GM19239 (cell line): Measurements from ENCODE around the gene IWS1.
"Not testable (repeated sequence)": the region's sequence is repeated elsewhere in the genome, so short reads cannot be mapped to it uniquely, and the experiment has no call there.

Experiments used
- DNase-seq: peaks from one replicate; pipeline ENCODE4 v3.0.0; 2011; ENCODE audit warnings: low spot score; ENCODE audit not compliant: insufficient read length
- FAIRE-seq: peaks from 2 replicates; lab custom pipeline; 2011; peaks lifted over from hg19 to GRCh38; lab: Jason Lieb, UNC

The IWS1 gene

GRCh38 chr2:127562936-127563335, 36.6 kb upstream of the IWS1 start:
- no peak for FAIRE-seq
- no peak for DNase-seq

GRCh38 chr2:127561371-127561770, 35.1 kb upstream of the IWS1 start:
- FAIRE-seq: no peak
- DNase-seq: no peak

DNA sequence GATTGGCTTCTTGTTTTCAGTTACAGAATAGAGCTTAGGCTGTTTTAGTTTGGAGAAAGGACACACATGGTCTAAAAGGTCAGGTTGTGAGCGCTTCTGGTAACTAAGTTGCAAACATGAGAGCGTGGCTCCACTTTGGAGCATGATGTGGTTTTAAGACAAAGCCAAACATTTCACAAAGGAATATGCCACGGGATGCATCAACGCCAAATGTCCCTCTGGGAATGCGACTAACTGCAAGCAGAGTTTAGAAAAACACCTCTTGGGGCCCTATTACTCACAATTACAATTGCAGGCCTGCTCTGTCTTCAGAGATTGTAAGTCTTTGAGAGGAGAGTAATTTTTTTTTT, 34.6 kb upstream of the IWS1 start:
- DNase-seq (no peak), FAIRE-seq (no peak)

GRCh38 chr2:127560201-127560930, 34.1 kb upstream of the IWS1 start:
- no peak for FAIRE-seq

GRCh38 chr2:127559454-127559853, 33.2 kb upstream of the IWS1 start:
- FAIRE-seq (no peak), DNase-seq (no peak)

More at GRCh38 chr2:127560201-127560930, 34.1 kb upstream of the IWS1 start:
- DNase-seq: no peak

DNA sequence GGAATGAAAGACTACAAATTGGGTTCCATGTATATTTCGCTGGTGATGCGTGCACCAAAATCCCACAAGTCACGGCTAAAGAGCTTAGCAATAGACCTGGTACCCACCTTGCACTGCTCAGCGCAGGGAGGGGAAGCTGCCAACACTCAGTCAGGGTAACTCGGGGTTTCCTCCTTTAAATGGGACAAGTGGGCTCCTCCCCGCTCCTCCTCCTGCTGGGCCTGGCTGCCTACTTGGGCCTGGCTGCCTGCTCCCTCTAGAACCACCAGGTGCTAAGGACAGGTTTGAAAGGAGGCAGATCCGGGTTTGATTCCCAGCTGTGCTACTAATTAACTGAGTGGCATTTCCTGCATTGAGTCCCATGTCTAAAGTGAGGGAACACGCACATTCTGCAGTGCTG, 32.6 kb upstream of the IWS1 start:
- DNase-seq (no peak), FAIRE-seq (no peak)

DNA sequence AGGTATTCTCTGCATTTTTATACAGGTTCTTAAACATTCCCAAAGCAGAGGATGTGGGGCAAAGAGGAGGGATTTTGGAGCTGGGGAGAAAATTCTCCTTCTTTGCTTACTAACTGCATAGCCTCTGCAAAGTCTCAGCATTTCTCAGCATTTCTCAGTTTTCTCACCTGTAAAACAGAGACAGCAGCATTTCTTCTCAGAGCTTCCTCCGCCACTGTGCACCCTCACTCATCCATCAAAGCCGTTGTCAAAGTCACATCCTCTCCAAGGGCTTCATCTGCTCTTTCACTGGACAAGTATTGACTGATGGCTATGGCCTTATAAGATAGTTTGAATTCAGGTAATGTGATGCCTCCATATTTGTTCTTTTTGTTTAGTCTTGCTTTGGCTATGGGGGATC, 26.6 kb upstream of the IWS1 start:
- FAIRE-seq (no peak), DNase-seq (no peak)

- no peak for FAIRE-seq
- DNase-seq: no peak
Measured at GRCh38 chr2:127552336-127552735, 26.0 kb upstream of the IWS1 start.

DNA sequence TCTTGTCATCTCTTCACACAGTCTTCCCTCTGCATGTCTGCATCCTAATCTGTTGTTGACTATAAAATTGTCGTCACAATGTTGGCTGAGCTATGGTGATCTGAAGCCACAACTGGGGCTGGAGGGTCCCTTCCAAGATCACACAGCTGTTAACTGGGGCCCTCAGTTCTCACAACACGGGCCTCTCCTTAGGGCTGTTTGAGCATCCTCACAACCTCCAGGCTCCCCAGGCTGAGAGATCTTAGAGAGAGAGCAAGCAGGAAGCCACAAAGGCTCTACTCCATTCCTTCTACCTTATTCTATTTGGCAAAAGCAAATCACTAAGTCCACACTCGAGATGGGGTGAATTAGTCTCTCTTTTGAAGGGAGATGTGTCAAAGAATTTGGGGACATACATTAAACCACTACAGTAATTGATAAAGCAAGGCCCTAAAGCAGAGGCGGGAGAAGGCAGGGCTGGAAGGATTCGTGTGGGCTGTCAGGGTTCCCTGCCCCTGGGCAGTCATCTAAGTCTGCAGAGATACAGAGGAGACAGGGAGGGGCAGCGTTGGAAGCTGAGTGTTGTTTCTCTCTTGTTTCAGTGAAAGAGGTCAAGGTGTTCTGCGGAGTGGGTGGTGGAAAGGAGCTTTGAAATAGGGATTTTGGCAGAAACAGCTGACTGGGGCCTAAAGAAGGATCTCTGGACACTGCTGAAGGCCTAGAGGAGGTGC, 25.1 kb upstream of the IWS1 start:
- DNase-seq (no peak), FAIRE-seq (no peak)

DNA sequence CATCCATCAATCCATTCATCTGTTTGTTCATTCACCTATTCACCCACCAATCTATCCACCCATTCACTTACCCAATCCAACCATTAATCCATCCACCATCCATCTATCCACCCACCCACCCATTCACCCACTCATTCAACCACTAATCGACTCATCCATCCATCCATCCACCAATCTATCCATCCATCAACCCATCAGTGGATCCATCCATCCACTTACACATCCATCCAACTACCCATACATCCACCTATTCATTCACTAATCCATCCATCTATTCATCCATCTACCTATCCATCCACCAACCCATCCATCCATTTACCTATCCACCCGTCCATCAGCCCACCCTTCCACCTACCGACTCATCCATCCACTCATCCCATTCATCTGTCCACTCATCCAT, 20.5 kb upstream of the IWS1 start:
- FAIRE-seq: no peak
- no peak for DNase-seq

- DNase-seq (no peak), FAIRE-seq (no peak)
Measured at GRCh38 chr2:127545796-127546195, 19.5 kb upstream of the IWS1 start.

DNA sequence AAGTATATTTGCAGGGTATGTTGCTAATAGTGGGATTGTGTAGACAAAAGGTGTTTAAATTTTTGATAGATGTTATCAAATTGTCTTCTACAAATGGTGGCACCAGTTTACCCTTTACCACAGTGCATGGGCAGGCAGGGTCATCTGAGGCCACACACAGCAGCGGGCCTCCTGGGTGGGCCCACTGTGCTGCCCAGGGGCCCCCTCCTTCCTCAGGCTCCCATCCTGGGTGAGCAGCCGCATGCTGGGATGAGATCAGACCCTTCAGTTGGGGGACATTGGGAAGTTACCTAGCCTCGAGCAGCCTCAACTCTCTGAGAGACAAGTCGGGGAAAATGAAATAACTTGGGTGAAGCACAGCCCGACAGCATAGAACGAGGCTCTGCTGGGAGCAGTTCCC, 18.9 kb upstream of the IWS1 start:
- no peak for DNase-seq
- no peak for FAIRE-seq

- not testable (repeated sequence) for FAIRE-seq, DNase-seq
Measured at GRCh38 chr2:127543013-127543501, 16.8 kb upstream of the IWS1 start.

DNA sequence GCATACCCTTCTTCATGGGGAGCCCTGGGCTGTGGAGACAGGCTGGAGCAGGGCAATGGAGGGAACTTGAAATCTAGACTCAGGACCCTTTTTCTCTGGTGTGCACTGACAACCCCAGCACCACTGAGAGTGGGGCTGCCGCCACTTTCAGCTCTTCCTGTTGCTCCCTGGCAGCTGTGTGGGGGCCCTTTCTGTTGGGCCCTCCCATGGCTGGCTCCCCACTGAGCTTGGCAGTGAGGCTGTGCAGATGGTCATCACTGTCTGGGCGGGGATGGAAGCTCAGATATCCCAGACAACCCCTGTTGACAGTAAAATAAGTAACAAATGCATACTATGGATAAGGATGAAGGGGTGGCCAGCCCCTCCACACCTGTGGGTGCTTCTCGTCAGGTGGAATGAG, 15.9 kb upstream of the IWS1 start:
- DNase-seq (no peak), FAIRE-seq (no peak)

DNA sequence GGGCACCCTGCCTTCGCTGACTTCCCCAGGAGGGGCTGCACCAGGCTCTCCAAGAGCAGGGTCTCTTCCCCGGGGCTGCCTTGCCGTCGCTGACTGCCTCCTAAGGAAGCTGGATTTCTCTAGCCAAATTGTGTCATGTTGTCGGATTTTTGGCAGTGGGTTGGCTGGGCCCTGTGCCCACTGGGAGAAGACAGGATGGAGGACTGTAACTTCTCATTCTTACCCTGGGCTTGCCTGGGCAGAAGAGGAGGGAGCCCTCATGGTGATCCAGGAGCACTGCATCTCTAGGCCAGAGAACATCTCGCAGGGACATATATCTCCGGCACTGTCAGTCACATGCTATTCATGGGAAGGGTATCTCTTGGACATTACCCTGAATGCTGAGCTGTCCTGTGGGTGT, 15.5 kb upstream of the IWS1 start:
- no peak for DNase-seq
- FAIRE-seq: no peak

DNA sequence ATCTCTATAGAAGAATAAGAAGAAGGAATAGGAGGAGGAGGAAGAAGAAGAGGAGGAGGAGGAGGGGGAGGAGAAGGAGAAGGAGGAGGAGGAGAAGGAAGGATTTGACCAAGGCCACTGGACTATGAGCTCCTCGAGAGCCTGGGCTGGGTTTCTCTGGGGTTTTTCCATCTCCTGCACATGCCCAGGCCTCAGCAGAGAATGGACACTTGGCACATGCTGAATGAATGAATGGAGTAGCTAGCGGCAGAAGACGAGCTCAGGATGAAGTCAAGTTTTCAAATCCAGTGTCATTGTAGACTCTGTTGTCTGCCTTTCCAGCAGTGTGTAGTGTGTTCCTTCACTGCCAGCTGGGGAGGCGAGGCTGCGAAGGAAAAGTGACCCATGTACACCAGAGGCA, 11.4 kb upstream of the IWS1 start:
- no peak for FAIRE-seq

DNA sequence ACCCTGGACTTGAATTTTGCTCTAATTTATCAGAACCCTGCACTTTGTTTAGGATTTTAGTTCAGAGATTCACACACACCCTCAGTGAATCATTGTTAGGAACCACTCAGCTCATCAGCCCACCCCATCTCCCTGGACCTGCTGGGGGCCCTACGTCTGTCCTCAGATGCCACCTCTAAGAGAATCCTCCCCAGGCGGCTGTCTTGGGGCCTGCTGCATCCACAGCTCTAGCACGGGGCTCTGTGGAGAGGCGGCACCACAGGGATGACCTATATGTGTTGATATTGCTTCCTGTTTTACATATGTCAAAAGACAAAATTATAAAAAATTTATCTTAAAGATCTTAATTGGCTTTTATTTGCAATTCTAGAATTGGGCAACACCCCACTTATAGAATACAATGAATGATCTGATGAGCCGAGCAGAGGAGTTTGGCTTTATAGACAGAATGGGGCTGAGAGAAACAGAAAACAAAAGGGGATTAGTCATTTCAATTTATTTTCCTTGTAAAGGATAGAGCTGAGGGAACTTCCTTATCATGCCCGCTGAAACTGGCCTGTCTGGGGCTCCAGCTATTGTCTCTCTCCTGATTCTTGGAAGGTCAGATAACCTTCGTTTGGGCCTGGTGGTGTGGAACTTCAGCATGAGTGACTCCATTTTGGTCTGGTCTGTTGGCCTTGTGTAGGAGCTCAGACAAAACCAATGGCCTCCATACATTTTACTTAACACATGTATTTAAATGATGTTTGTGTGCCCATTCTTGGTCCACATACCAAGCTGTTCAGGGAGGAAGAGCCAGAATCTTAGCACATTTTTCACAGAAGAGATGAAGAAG, 10.6 kb upstream of the IWS1 start:
- FAIRE-seq (no peak), DNase-seq (no peak)

More for the DNA sequence above, 11.4 kb upstream of the IWS1 start:
- no peak for DNase-seq

DNA sequence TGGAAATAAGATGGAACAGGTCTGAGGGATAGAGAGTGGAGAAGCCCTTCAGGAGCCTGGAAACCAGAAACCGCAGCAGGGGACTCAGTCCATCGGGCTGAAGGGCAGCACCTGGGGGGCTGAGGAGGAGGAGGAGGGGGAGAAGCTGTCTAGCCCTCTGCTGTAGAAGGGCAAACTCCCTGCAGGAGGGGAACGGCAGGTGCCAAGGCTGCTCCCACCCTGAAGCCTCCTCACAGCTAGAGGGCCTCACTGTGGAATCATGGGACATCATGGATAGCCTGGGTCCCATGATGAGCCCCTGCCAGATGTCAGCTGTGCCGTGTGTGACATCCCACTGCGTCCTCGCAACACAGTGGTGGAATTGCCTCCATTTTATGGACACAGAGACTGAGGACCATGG, 9.6 kb upstream of the IWS1 start:
- no peak for FAIRE-seq

GRCh38 chr2:127535422-127535901, 9.2 kb upstream of the IWS1 start, which contains the start of gene MYO7B:
Gene MYO7B (plus strand): TSS chr2:127535683. CDS start chr2:127559723, 24,040 bp downstream.
- no peak for DNase-seq
- no peak for FAIRE-seq

More for the DNA sequence above, 9.6 kb upstream of the IWS1 start:
- DNase-seq: no peak

- FAIRE-seq (no peak), DNase-seq (no peak)
Measured at GRCh38 chr2:127532296-127532695, 6.0 kb upstream of the IWS1 start.

GRCh38 chr2:127531221-127531648, 4.9 kb upstream of the IWS1 start:
- DNase-seq (no peak), FAIRE-seq (no peak)
